LHCN-M2 (cell line): ENCODE data around the gene SF3B4. TPM values are rescaled to one million over a fixed set of nuclear protein-coding genes. Genes with fewer than 3 reads are reported as not detected.
A peak's percentile ranks its signal among the peaks of the same experiment; 100 is the strongest.
"Not testable (repeated sequence)": the region's sequence is repeated elsewhere in the genome, so short reads cannot be mapped to it uniquely, and the experiment has no call there.

Experiments
- DNase-seq: peaks from one replicate; pipeline ENCODE4 v3.0.0-alpha.2; 2012; ENCODE audit warnings: low read depth
- total RNA-seq: library from RNA; depleted of rRNA; stranded (reverse); fragments of >200 nt; gene quantifications from 2 replicates; pipeline ENCODE4 v1.2.3, GENCODE V29; 2014; rRNA removed

SF3B4 gene
- total RNA-seq, 1 experiment from 2014 or later: 25.4 TPM

DNA sequence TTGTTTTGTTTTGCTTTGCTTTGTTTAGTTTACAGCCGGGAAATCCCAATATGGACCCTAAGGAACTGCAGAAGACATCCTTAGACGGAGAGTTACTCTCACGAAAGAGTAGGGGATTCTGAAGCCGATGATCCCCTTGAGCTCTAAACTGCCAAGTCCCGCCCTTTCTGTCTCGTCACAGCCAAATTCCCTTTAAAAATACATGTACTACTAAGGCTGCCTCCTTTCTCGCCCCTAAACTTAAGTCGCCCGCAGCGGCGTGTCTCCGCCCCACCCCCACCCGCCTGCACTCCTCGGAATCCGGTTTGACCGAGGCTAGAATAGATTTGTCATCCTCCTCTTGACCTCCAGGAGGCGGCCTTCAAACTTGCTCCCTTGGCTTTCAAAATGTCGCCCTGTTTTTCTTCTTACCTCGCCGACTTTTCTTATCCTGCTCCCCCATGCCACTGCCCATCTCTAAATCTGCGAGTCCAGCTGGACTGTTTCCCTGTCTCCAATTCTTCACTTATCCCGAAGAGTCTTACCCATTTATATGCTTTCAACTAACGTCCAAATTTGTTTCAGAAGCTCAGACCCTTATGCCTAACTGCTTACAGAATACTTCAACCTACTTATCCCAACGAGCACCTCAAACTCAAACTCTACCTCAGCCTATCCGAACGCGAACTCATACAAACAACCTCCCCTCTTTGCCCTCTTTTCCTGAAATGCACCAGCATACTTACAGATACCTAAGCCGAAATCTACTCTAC, 39.2 kb downstream of the SF3B4 start:
- peak; percentile 88 for DNase-seq

DNA sequence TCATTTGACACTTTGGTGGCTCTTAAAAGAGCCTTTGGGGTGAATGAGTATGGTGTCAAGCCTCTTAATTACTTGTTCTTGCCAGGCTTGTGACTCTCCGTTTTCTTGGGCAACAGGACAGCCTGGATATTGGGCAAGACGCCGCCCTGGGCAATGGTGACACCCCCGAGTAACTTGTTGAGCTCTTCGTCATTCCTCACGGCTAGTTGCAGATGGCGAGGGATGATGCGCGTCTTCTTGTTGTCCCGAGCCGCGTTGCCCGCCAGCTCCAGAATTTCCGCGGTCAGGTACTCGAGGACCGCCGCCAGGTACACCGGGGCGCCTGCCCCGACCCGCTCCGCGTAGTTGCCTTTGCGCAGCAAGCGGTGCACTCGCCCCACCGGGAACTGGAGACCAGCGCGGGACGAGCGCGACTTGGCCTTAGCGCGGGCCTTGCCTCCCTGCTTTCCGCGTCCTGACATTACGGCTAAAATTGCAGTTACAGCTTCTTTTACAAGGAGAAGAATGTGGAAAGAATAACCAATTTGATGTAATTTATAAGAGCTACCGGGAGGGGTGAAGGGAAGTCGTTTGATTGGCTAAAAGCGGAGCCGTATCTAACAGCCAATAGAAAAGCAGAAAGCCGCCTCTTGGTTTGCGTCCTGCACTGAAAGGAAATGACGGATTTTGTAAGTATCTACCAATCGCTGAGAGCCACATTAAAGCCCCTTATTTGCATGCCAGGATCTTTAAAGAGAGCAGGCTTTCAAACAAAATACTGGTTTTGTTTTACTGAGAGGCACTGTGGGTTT, 40.0 kb downstream of the SF3B4 start:
- peak; percentile 99 for DNase-seq

DNA sequence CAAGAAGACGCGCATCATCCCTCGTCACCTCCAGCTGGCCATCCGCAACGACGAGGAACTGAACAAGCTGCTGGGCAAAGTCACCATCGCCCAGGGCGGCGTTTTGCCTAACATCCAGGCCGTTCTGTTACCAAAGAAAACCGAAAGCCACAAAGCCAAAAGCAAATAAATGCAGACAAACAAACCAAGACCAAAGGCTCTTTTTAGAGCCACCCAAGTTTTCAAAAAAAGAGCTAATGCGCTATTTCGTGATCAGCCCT, 40.5 kb downstream of the SF3B4 start:
- DNase-seq: not testable (repeated sequence)

DNA sequence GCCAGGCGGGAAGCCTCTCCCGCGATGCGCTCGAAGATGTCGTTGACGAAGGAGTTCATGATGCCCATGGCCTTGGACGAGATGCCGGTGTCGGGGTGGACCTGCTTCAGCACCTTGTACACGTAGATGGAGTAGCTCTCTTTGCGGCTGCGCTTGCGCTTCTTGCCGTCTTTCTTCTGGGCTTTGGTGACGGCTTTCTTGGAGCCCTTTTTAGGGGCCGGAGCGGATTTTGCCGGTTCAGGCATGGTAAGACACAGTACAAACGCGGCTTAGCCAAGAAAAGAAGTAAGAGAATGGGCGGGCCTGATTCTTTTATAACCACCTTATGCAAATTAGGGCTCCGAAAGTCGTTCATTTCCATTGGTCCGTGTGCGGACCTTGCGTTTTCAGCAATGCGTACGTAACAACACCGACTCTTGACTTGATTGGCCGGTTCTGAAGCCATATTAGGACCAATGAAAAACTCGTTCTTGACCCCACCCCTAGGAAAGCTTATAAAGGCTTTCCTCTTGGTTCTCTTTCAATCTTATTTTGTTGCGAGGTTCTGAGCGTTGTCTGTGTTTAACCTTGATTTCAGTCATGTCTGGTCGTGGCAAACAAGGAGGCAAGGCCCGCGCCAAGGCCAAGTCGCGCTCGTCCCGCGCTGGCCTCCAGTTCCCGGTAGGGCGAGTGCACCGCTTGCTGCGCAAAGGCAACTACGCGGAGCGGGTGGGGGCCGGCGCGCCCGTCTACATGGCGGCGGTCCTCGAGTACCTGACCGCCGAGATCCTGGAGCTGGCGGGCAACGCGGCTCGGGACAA, 41.0 kb downstream of the SF3B4 start:
- peak; percentile 99 for DNase-seq

DNA sequence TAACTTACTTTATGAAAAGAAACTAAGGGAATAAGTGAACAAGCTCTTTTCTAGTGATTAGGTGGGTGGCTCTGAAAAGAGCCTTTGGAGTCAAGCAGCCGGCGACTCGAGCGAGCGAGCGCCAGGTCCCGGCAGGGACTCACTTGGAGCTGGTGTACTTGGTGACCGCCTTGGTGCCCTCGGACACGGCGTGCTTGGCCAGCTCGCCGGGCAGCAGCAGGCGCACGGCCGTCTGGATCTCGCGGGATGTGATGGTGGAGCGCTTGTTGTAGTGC, 41.5 kb downstream of the SF3B4 start:
- DNase-seq: not testable (repeated sequence)

DNA sequence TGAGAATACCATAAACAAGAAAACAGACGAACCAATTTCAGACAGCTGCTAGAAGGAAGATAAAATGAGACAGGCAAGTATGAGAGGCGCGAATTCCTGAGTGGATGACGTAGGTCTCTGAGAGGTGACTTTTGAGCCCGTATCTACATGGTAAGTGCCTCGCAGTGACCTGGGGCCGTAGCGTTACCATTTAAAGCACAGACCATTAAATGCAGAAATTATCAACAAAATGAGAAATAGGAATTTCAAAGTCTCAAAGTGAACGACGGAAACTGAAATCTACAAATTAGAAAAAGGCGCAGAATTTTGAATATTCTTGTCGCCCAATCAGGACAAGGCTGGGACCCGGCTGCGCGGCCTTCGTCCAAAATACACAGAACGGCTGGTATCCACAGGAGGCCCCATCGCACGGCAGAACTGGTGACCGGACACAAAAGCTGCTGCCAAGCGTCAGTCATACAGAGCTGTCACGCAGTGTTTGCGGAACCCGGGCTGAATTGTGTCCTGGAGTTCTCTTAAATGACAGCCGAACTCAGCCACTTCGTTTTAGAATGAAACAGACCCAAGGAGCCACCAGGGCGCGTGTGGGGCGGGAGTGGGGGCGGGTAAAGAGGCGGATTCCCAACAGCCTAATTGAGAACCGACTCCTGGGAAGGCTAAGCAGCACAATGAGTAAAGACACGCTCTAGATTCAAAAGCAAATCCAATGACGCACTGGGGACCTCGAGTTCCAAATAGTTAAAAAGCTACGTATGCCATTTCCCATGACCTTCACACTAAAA, 42.1 kb downstream of the SF3B4 start:
- DNase-seq: peak; percentile 91

DNA sequence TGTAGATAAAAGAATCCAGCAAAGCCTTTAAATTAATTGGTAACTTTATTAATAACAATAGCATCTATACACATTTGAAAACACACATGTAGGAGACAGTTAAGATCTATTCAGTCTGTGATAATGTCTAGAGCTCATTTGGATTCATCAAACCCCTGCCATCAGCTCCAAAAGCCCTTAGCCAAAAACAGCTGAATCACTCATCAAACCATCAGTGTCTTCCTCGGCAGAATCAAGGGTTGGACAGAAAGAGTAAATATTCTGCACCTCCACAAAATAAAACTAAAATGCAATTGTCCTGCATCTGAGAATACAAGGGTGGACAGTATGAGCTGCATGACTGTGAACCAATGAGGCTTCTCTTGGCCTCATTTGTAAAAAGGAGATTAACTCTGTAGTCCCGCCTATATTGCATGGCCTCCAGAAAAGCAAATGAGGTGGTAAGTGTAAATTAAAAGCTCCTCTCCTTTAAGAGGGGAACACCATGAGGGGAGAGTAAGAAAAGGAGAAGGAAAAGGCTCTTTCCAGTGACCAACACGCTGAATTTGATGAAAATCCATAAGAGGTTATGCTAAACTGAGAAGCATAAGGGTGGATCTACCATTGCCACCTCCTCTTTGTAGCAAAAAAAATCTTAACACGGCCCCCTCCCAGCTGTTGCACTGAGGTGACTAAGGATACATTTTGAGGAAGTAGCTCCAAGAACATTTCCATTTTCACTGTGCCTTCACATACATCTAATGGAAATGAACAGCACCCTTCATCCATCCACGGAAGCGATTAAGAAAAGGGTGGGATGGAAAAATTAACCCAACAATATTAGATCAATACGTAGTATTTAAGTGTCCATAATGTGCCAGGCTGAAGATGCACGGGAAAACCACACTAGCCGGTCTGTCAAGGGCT, 42.9 kb downstream of the SF3B4 start:
- DNase-seq: peak; percentile 79

DNA sequence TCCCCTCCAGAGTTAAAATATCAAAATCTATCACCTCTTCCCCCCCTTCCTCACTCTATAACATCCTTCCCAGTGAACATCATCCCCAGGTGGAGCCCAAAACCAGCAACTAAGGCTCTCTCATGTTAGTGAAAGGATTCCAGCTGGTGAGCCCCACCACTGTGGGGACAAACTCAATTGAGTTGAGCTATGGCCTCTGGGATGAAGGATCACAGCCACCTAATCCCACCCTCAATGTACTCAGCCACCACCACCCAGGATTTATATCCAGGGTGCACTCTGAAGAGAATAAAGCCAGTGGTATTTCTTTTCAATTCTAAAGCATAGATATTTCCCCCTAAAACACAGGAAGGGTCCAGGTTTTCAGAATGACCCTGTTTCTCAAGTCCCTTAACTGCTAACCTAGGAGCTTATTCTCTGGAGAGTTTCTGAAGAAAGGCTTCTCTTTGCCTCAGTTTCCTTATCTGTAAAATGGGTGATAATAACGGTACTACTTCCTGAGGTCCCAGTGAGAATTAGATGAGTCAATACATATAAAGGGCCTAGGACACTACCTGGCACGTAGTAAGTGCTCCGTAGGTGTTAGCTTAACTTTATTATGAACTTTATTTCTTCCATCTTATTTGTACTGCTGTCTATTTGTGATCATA, 43.9 kb downstream of the SF3B4 start:
- no peak for DNase-seq

DNA sequence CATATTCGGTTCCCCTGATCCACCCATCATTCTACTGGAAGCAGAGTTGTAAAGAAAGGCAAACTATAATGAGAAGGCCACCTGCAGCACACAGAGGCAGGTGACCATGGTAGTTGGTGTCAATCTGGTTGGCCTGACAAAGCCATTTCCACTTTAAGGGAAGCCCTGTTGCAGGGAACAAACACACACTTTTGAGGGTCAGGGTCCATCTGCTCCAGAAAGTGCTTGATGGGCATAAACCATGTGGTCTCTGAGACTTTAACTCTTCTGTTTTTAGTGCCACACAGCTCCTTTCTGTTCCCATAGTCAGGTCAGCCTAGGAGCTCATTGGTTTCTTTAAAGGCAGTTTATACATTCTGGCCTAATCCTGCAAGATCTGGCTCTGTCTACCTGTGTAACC, 45.7 kb downstream of the SF3B4 start:
- no peak for DNase-seq

DNA sequence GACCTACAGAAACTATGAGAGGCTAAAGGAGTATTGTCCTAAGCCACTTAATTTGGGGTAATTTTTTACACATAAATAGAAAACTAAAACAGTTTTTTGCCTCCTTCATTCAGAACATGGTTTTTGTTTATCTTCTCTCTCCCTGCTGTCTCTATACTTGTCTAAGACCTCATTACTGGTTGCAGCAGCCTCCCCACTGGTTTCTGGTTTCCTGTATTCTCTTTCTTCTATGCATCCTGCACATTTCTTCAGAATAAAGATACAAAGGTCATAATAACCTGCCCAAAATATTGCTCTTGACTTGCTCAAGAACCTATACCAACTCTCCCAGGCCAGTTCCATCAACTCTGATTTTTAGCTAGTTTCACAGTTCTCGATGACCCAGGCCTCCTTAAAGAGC, 48.0 kb downstream of the SF3B4 start:
- DNase-seq: no peak

DNA sequence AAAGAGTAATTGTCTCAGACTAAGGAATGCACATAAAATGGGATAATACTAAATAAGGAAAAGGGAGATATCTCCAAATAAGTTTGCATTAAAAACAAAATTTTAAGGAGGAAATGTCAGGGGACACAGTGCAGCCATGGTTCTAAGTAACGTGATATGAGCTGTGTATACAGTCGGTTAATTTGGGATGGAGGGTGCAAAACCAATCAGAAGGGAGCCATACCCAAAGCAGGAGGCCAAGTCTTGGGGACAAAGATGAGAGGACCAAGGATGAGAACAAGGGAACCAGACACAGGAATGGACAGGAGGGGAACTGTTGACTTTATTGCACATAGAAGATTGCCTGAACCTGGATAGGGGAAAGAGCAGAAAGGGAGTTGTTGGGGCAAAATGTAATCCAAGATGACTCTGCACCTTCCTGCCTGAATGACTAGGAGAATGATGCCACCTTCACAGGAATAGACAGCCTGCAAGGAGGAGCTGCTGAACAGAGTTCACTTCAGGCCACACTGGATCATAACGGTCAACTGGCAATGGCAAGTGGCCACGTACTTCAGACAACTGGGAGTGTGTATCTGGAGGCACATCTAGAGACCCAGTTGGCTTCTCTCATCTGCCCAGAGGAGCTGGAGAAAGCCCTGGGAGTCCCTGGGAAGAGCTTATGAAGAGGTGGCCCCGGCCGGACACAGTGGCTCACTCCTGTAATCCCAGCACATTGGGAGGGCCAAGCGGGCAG, 50.2 kb downstream of the SF3B4 start:
- DNase-seq: no peak

Other genes starting within 250 kb of the SF3B4 start
- gene FCGR1A, start 145.1 kb downstream of the SF3B4 start, total RNA-seq: not detected in 2 replicates
- 14.4 and 18.5 TPM in 2 replicates for gene BOLA1, start 28.2 kb downstream of the SF3B4 start, total RNA-seq
- gene SV2A, start 10.0 kb downstream of the SF3B4 start, total RNA-seq: 18.1 and 23.5 TPM in 2 replicates
- 6.0 and 7.6 TPM in 2 replicates for gene MTMR11, start 9.1 kb upstream of the SF3B4 start, total RNA-seq
- gene OTUD7B, start 82.9 kb upstream of the SF3B4 start, total RNA-seq: 12.0 and 12.1 TPM in 2 replicates
- gene VPS45, start 140.0 kb upstream of the SF3B4 start, total RNA-seq: 39.8 and 41.4 TPM in 2 replicates
- gene PLEKHO1, start 222.1 kb upstream of the SF3B4 start, total RNA-seq: 107 and 111 TPM in 2 replicates